Measurements from ENCODE around the gene OPCML.

The OPCML gene

GRCh38 chr11:133326849-133327248, 205.5 kb downstream of the OPCML start:
- no peak overlapping the region for H3K4me3 ChIP-seq (ENCODE audit: low read length)
- DNase-seq (ENCODE audit: low read depth), result no peak

GRCh38 chr11:133326332-133326731, 206.0 kb downstream of the OPCML start:
- no peak overlapping the region for H3K4me3 ChIP-seq (ENCODE audit: low read length)
- TF ChIP-seq CTCF (IDR thresholded peaks at IDR 0.05; ENCODE audit: insufficient read depth, low read depth, low read length, missing control alignments), result no peak
- no peak for DNase-seq (ENCODE audit: low read depth)

More at GRCh38 chr11:133326849-133327248, 205.5 kb downstream of the OPCML start:
- TF ChIP-seq CTCF (IDR thresholded peaks at IDR 0.05; ENCODE audit: insufficient read depth, low read depth, low read length, missing control alignments), result no peak

GRCh38 chr11:133325711-133326110, 206.6 kb downstream of the OPCML start:
- no peak for TF ChIP-seq CTCF (IDR thresholded peaks at IDR 0.05; ENCODE audit: insufficient read depth, low read depth, low read length, missing control alignments)
- H3K4me3 ChIP-seq (ENCODE audit: low read length), result no peak overlapping the region
- DNase-seq (ENCODE audit: low read depth), result no peak

- no peak for DNase-seq (ENCODE audit: low read depth)
- TF ChIP-seq CTCF (IDR thresholded peaks at IDR 0.05; ENCODE audit: insufficient read depth, low read depth, low read length, missing control alignments), result no peak
- H3K4me3 ChIP-seq (ENCODE audit: low read length), result no peak overlapping the region
Observed at GRCh38 chr11:133323354-133323753, 208.9 kb downstream of the OPCML start.

GRCh38 chr11:133318221-133318620, 214.1 kb downstream of the OPCML start:
- DNase-seq (ENCODE audit: low read depth), result no peak
- no peak overlapping the region for H3K4me3 ChIP-seq (ENCODE audit: low read length)
- no peak for TF ChIP-seq CTCF (IDR thresholded peaks at IDR 0.05; ENCODE audit: insufficient read depth, low read depth, low read length, missing control alignments)

GRCh38 chr11:133311230-133311629, 221.1 kb downstream of the OPCML start:
- no peak overlapping the region for H3K4me3 ChIP-seq (ENCODE audit: low read length)
- no peak for TF ChIP-seq CTCF (IDR thresholded peaks at IDR 0.05; ENCODE audit: insufficient read depth, low read depth, low read length, missing control alignments)
- DNase-seq (ENCODE audit: low read depth), result no peak

GRCh38 chr11:133306019-133306418, 226.3 kb downstream of the OPCML start:
- no peak for TF ChIP-seq CTCF (IDR thresholded peaks at IDR 0.05; ENCODE audit: insufficient read depth, low read depth, low read length, missing control alignments)
- DNase-seq (ENCODE audit: low read depth), result peak; percentile 2
- no peak overlapping the region for H3K4me3 ChIP-seq (ENCODE audit: low read length)

Data from epithelial cell of esophagus (primary cell).